Measurements from ENCODE around the gene USP10.

USP10 gene

DNA sequence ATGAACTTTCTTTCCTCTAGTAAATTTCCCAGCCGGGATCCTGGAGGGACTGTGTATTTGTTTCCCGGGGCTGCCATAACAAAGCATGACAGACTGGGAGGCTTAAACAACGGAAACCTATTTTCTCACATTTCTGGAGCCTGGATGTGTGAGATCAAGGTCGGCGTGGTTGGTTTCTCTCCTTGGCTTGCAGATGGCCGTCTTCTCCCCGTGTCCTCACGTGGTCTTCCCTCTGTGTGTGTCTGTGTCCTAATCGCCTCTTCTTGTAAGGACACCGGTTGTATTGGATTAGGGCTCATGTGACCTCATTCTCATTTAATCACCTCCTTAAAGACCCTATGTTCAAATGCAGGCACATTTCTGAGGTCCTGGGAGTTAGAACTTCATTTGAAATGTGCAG lies 22.0 kb upstream of the USP10 start:
- in situ Hi-C loops (cut with MboI; ENCODE audit: low sequenced_read_pairs, unreplicated experiment), result no loop called here
- TF ChIP-seq, protein P1, sequence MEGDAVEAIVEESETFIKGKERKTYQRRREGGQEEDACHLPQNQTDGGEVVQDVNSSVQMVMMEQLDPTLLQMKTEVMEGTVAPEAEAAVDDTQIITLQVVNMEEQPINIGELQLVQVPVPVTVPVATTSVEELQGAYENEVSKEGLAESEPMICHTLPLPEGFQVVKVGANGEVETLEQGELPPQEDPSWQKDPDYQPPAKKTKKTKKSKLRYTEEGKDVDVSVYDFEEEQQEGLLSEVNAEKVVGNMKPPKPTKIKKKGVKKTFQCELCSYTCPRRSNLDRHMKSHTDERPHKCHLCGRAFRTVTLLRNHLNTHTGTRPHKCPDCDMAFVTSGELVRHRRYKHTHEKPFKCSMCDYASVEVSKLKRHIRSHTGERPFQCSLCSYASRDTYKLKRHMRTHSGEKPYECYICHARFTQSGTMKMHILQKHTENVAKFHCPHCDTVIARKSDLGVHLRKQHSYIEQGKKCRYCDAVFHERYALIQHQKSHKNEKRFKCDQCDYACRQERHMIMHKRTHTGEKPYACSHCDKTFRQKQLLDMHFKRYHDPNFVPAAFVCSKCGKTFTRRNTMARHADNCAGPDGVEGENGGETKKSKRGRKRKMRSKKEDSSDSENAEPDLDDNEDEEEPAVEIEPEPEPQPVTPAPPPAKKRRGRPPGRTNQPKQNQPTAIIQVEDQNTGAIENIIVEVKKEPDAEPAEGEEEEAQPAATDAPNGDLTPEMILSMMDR (IDR thresholded peaks at IDR 0.05; ENCODE audit: borderline replicate concordance, control extremely low read depth, extremely low read depth, insufficient read depth, missing control alignments), result no peak
- DNase-seq (ENCODE audit: low spot score), result no peak

DNA sequence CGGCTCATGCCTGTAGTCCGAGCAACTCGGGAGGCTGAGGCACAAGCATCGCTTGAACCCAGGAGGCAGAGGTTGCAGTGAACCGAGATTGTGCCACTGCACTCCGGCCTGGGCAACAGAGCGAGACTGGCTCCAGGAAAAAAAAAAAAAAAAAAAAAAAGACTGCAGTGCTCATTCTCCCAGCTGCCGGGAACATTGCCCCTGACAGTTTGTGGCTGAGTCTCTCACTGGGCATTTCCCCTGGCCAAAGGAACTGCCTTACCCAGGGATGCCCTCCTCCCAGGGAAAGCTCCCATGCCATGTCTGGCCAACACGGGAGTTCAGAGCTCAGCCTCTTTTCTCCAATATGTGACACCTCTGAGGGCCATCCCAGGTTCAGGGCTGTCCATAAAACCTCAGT lies 21.3 kb upstream of the USP10 start:
- DNase-seq (ENCODE audit: low spot score), result no peak
- in situ Hi-C loops (cut with MboI; ENCODE audit: low sequenced_read_pairs, unreplicated experiment), result no loop called here
- TF ChIP-seq, protein P1 (IDR thresholded peaks at IDR 0.05; ENCODE audit: borderline replicate concordance, control extremely low read depth, extremely low read depth, insufficient read depth, missing control alignments), result no peak

DNA sequence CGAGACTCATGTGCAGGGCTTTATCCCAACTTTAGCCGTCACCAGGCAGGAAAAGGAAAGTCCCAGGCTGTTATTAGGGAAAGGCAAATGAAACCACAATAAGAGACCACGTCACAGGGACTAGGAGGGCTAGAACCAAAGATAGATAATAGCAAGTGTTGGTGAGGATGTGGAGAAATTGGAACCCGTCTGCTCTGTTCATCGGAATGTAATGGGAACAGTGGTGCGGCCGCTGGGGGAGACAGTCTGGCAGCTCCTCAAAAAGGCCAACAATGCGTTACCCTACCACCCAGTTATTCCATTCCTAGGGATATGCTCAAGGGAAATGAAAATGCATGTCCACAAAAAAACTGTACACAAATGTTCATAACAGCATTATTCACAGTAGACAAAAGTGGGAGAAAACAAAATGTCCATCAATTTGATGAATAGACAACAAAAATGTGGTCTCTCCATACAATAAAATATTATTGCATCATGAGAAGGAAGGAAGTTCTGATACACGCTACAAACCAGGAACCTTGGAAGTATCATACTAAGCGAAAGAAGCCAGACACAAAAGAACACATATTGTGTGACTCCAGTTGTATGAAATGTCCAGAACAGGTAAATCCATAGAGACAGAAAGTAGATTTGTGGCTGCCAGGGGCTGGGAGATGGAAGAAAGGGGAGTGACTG lies 19.5 kb upstream of the USP10 start:
- TF ChIP-seq, protein P1 (IDR thresholded peaks at IDR 0.05; ENCODE audit: borderline replicate concordance, control extremely low read depth, extremely low read depth, insufficient read depth, missing control alignments), result no peak
- no peak for DNase-seq (ENCODE audit: low spot score)
- in situ Hi-C loops (cut with MboI; ENCODE audit: low sequenced_read_pairs, unreplicated experiment), result no loop called here

DNA sequence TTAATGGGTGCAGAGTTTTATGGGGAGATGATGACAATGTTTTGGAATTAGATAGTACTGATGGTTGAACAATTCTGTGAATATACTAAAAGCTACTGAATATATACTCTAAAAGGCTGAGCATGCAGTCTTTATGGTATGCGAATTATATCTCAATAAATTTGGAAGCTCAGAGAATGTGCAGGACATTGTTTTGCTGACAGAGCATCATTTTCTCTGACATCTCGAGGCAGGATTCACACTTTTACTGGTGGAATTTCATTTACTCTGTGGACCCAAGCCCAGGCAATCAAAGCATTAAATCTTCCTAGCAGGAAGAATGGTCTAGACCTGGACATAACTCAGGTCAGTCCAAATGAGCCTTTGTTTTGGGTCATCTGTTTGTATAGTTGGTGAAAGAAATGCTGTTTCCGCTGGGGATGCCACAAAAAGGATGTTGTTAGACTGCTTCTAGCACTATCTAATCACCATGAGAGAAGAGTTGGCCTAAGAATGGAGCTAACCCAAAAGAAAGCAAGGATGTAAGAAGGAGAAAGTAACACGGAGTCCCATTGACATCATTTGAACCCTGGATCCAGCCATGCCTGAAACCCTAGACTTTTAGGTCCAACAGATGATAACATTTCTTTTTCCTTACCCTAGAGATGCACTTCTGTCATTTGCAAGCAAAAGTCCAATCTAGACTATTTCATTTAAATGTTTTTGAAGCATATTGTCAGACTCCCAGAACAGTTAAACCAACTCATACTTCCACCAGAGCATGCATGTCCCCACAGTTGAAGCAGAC lies 18.8 kb upstream of the USP10 start:
- no peak for DNase-seq (ENCODE audit: low spot score)
- TF ChIP-seq, protein P1 (IDR thresholded peaks at IDR 0.05; ENCODE audit: borderline replicate concordance, control extremely low read depth, extremely low read depth, insufficient read depth, missing control alignments), result no peak

DNA sequence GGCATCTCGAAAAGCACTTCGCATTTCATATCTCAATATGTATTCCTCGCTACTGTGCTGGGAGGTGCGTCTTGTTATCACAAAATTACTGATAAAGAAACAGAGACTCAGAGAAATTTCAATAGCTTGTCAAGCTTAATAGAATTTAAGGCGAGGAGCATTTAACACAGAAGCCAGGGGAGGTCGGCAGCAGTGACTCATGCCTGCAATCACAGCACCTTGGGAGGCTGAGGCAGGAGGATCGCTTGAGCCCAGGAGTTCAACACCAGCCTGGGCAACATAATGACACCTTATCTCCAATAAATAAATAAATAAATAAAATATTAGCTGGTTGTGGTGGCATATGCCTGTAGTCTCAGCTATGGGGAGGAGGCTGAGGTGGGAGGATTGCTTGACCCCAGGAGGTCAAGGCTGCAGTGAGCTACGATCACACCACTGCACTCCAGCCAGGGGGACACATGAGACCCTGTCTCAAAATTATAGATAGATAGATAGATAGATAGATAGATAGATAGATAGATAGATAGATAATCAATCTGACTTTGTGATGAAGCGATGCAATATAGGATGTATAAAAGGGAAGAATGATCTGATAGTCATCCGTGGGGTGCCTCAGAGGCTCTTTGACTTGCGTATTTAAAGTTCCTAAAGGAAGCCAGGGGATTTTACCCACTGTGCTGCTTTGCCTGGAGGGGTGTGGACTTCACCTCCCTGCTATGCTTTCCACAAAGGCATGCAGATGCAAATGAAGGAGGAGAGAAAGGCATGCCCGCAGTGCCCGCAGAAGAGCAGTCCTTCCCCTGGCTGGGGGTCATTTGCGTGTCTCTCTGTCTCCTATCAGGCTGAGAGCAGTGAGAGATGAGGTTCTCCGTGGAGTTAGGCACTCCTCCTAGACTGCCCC lies 15.9 kb upstream of the USP10 start:
- TF ChIP-seq, protein P1 (IDR thresholded peaks at IDR 0.05; ENCODE audit: borderline replicate concordance, control extremely low read depth, extremely low read depth, insufficient read depth, missing control alignments), result no peak
- no peak for DNase-seq (ENCODE audit: low spot score)
- in situ Hi-C loops (cut with MboI; ENCODE audit: low sequenced_read_pairs, unreplicated experiment), result no loop called here

More for the DNA sequence above, 18.8 kb upstream of the USP10 start:
- in situ Hi-C loops (cut with MboI; ENCODE audit: low sequenced_read_pairs, unreplicated experiment), result no loop called here

DNA sequence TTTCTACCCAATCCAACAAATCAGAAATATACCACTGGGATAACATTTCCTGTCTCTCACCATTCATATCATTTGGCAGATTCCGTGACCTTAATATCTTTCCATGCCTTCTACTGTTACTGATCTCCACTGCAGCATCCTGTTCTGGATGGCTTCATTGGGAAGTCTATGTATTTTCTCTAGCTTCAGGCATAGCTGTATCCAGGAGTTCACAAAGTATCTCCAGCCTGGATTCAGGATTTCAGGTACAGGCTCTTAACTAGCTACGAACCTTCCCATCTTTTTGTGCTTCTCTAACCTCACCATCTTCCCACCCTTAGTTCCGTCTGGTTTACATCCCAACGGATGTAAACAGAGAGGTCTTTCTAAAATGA lies 15.2 kb upstream of the USP10 start:
- in situ Hi-C loops (cut with MboI; ENCODE audit: low sequenced_read_pairs, unreplicated experiment), result no loop called here
- no peak for DNase-seq (ENCODE audit: low spot score)
- TF ChIP-seq, protein P1 (IDR thresholded peaks at IDR 0.05; ENCODE audit: borderline replicate concordance, control extremely low read depth, extremely low read depth, insufficient read depth, missing control alignments), result no peak
